Measurements from ENCODE around the gene LRRC74A. TPM values are rescaled to one million over a fixed set of nuclear protein-coding genes. Genes with fewer than 3 reads are reported as not detected.

The LRRC74A gene
- total and polyA plus RNA-seq, 2 experiments from 2014 or later: not detected

DNA sequence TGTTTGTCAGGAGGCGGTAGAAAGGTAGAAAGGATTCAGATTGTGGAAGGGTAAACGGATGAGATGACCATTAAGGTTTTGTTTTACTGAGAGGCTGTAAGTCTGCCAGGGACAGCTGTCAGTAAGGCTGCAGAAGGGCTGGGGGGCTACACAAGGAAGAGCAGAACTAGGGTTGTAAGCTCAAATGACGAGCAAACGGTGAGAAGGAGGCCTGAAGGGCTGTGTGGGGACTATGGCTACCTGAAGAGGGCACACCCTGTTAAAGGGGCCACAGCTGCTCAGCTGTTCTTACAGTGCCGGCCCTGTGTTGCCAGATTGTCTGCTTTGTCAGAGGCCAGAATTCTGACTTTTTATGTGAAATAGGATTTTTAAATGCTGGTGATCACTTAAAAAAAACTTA lies 45.8 kb upstream of the LRRC74A start (continued):
- TF ChIP-seq, protein P1, sequence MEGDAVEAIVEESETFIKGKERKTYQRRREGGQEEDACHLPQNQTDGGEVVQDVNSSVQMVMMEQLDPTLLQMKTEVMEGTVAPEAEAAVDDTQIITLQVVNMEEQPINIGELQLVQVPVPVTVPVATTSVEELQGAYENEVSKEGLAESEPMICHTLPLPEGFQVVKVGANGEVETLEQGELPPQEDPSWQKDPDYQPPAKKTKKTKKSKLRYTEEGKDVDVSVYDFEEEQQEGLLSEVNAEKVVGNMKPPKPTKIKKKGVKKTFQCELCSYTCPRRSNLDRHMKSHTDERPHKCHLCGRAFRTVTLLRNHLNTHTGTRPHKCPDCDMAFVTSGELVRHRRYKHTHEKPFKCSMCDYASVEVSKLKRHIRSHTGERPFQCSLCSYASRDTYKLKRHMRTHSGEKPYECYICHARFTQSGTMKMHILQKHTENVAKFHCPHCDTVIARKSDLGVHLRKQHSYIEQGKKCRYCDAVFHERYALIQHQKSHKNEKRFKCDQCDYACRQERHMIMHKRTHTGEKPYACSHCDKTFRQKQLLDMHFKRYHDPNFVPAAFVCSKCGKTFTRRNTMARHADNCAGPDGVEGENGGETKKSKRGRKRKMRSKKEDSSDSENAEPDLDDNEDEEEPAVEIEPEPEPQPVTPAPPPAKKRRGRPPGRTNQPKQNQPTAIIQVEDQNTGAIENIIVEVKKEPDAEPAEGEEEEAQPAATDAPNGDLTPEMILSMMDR (conservative IDR thresholded peaks at IDR 0.05; ENCODE audit: low read depth in 2 of 2): 0 out of 4 replicates have a peak, but pooled peaks of 1 of the 2 experiments have one; percentile 14
- no peak for TF ChIP-seq JUNB (IDR thresholded peaks at IDR 0.05; ENCODE audit: unreplicated experiment)

GRCh38 chr14:76780875-76781647 lies 45.1 kb upstream of the LRRC74A start:
- no peak overlapping the region for H3K4me2 ChIP-seq
- H3K79me2 ChIP-seq (replicated peaks; ENCODE audit: insufficient read depth): no peaks in the 10 kb centered on the region
- DNase-seq (ENCODE audit: low spot score) (no peak), ATAC-seq (no peak)
- Mint-ChIP-seq H3K4me1 (peaks cover 24% of the 10 kb centered on the region), H3K27ac (no peak overlapping the region), H3K4me3 (no peak overlapping the region), H3K36me3 (ENCODE audit: low read depth) (peaks cover 21% of the 10 kb centered on the region; the same call in 2 of the 3 replicates), H3K27me3 (ENCODE audit: insufficient read depth, low read depth, poor library complexity) (peaks cover 13% of the 10 kb centered on the region), H3K9me3 (no peaks in the 10 kb centered on the region)
- no peaks in the 10 kb centered on the region for H3K27me3 ChIP-seq (ENCODE audit: insufficient read depth)
- H2AFZ ChIP-seq: no peak overlapping the region
- H3K9me2 ChIP-seq (ENCODE audit: insufficient read depth): no peaks in the 10 kb centered on the region
- H3K27ac ChIP-seq (ENCODE audit: low read depth): no peak overlapping the region
- peaks cover 4% of the 10 kb centered on the region; the same call in 1 of the 2 replicates for H3K36me3 ChIP-seq (ENCODE audit: insufficient read depth)
- H3K4me1 ChIP-seq (ENCODE audit: insufficient read depth): no peaks in the 10 kb centered on the region
- H3F3A ChIP-seq (replicated peaks; ENCODE audit: low read depth): no peaks in the 10 kb centered on the region
- H4K20me1 ChIP-seq (replicated peaks; ENCODE audit: insufficient read depth): 0 out of 2 replicates have a peak, but pooled peaks cover 3% of the 10 kb centered on the region
- no peak overlapping the region for H3K4me3 ChIP-seq
- no peak for TF ChIP-seq ETS1 (IDR thresholded peaks at IDR 0.05)
- TF ChIP-seq, protein P1 (conservative IDR thresholded peaks at IDR 0.05; ENCODE audit: low read depth in 2 of 2): no peak
- no peak for TF ChIP-seq EZH2 (IDR thresholded peaks at IDR 0.05; ENCODE audit: low read depth, unreplicated experiment)
- TF ChIP-seq EZH2phosphoT487 (IDR thresholded peaks at IDR 0.05; ENCODE audit: unreplicated experiment): no peak
- TF ChIP-seq CREB1 (CRISPR knock-in tag; IDR thresholded peaks at IDR 0.05; ENCODE audit: low read depth): no peak
- no peak for TF ChIP-seq ZNF462 (CRISPR knock-in tag; IDR thresholded peaks at IDR 0.05)
- no peak for TF ChIP-seq NANOG (IDR thresholded peaks at IDR 0.05; ENCODE audit: borderline replicate concordance)
